SK-N-SH (cell line): ENCODE results near the gene ASCL2. TPM values are rescaled to one million over a fixed set of nuclear protein-coding genes. Genes with fewer than 3 reads are reported as not detected.

Source experiments
- CTCF ChIA-PET: fragments of 300-600, 350-600 bp; formaldehyde crosslinking; extraction: SDS; loops from one replicate; lab custom pipeline; 2021; lab: Yijun Ruan, JAX
- POLR2A ChIA-PET: fragments of 350-600 bp; sonication (Branson Sonifier 250); formaldehyde crosslinking; extraction: SDS; loops from one replicate; lab custom pipeline; 2020; ENCODE audit warnings: antibody characterized with exemption, inconsistent platforms; lab: Yijun Ruan, JAX
- DNase-seq: peaks from one replicate; pipeline ENCODE4 v3.0.0; 2012
- H2AFZ ChIP-seq: fragments of 200-600 bp; sonication (generic); 2 replicates; pipeline ENCODE4 v1.8.1; 2016; ENCODE audit warnings: antibody characterized with exemption, mild to moderate bottlenecking, low read depth
- H3F3A ChIP-seq: fragments of 200-600 bp; sonication (generic); replicated peaks from 2 replicates; pipeline ENCODE3; 2016; ENCODE audit warnings: antibody characterized with exemption, mild to moderate bottlenecking; ENCODE audit not compliant: insufficient read depth
- H3K27ac ChIP-seq, 2 experiments: fragments of 200-500 bp in 1 of 2; fragments of 200-600 bp in 1 of 2; sonication (Bioruptor generic) in 1 of 2; sonication (generic), shearing (Covaris generic) in 1 of 2; 2 replicates each; pipeline versions ENCODE4 v1.5.1 to v1.6.1; 2014 to 2016; ENCODE audit warnings: low read depth in 2 of 2, inconsistent platforms in 1 of 2, low read length in 1 of 2, mild to moderate bottlenecking in 1 of 2, mixed read lengths in 1 of 2
- H3K27me3 ChIP-seq: fragments of 200-600 bp; sonication (generic), shearing (Covaris generic); 2 replicates; pipeline ENCODE4 v1.6.1; 2016; ENCODE audit warnings: mixed run types; ENCODE audit not compliant: insufficient read depth
- H3K36me3 ChIP-seq, 2 experiments: fragments of 200-500 bp in 1 of 2; fragments of 200-600 bp in 1 of 2; sonication (Bioruptor generic) in 1 of 2; sonication (generic) in 1 of 2; replicated peaks in 1 of 2; 2 replicates each; pipeline versions ENCODE3 to v1.5.1; 2014 to 2016; ENCODE audit warnings: low read length in 1 of 2, mild to moderate bottlenecking in 1 of 2; ENCODE audit not compliant: insufficient read depth in 2 of 2, control insufficient read depth in 1 of 2
- H3K4me1 ChIP-seq, 2 experiments: fragments of 200-500 bp in 1 of 2; fragments of 200-600 bp in 1 of 2; sonication (Bioruptor generic) in 1 of 2; sonication (generic), shearing (Covaris generic) in 1 of 2; 2 replicates each; pipeline versions ENCODE4 v1.5.1 to v1.6.1; 2014 to 2016; ENCODE audit warnings: low read depth in 1 of 2, low read length in 1 of 2, mixed run types in 1 of 2; ENCODE audit not compliant: insufficient read depth in 2 of 2, control insufficient read depth in 1 of 2
- H3K4me2 ChIP-seq: fragments of 200-600 bp; sonication (generic), shearing (Covaris generic); 2 replicates; pipeline ENCODE4 v1.6.1; 2017; ENCODE audit warnings: mixed run types
- H3K4me3 ChIP-seq, 2 experiments: fragments of 200-500 bp in 1 of 2; fragments of 200-600 bp in 1 of 2; sonication (Bioruptor generic) in 1 of 2; sonication (generic), shearing (Covaris generic) in 1 of 2; 2 replicates each; pipeline versions ENCODE4 v1.5.1 to v1.8.1; 2014 to 2016; ENCODE audit warnings: low read depth in 2 of 2, inconsistent platforms in 1 of 2, low read length in 1 of 2, mild to moderate bottlenecking in 1 of 2, mixed read lengths in 1 of 2, moderate library complexity in 1 of 2
- H3K79me2 ChIP-seq: fragments of 200-600 bp; sonication (generic); 2 replicates; pipeline ENCODE4 v1.8.1; 2017; ENCODE audit warnings: mild to moderate bottlenecking; ENCODE audit not compliant: insufficient read depth
- H3K9ac ChIP-seq: fragments of 200-600 bp; sonication (generic); 2 replicates; pipeline ENCODE4 v1.6.1; 2017; ENCODE audit warnings: mixed run types
- H3K9me2 ChIP-seq: fragments of 200-600 bp; sonication (generic); 2 replicates; pipeline ENCODE4 v1.6.1; 2017; ENCODE audit warnings: mixed run types
- H3K9me3 ChIP-seq: fragments of 200-600 bp; sonication (generic); 2 replicates; pipeline ENCODE4 v1.6.1; 2017; ENCODE audit warnings: mixed run types, mild to moderate bottlenecking, moderate library complexity
- H4K20me1 ChIP-seq: fragments of 200-600 bp; sonication (generic); 2 replicates; pipeline ENCODE4 v1.6.1; 2017; ENCODE audit warnings: mild to moderate bottlenecking, mixed run types; ENCODE audit not compliant: insufficient read depth
- CHD2 ChIP-seq: fragments of 150-350 bp; IDR thresholded peaks from 2 replicates; pipeline ENCODE4 v1.6.1; 2018; ENCODE audit warnings: low read length; ENCODE audit not compliant: partially characterized antibody
- FOXJ3 ChIP-seq: sonication (generic); formaldehyde crosslinking; IDR thresholded peaks from 2 replicates; pipeline ENCODE4 v1.5.1; 2020; ENCODE audit warnings: mild to moderate bottlenecking, missing genetic modification reagents
- FOXM1 ChIP-seq: IDR thresholded peaks from 2 replicates; pipeline ENCODE4 v1.4.0; 2012; ENCODE audit warnings: low read depth, mild to moderate bottlenecking
- GABPA ChIP-seq: IDR thresholded peaks from 2 replicates; pipeline ENCODE4 v1.4.0; 2012; ENCODE audit warnings: low read depth, mild to moderate bottlenecking
- GATA2 ChIP-seq: sonication (generic); formaldehyde crosslinking; IDR thresholded peaks from 2 replicates; pipeline ENCODE4 v1.5.0; 2020; ENCODE audit warnings: mild to moderate bottlenecking, missing genetic modification reagents
- JUND ChIP-seq: IDR thresholded peaks from 2 replicates; pipeline ENCODE4 v1.4.0; 2012
- MEF2A ChIP-seq: IDR thresholded peaks from 2 replicates; pipeline ENCODE4 v1.4.0; 2012; ENCODE audit warnings: low read depth, borderline replicate concordance
- PBX3 ChIP-seq: IDR thresholded peaks from 2 replicates; pipeline ENCODE4; 2012
- POLR2AphosphoS5 ChIP-seq: IDR thresholded peaks from 2 replicates; pipeline ENCODE4 v1.6.1; 2012; ENCODE audit warnings: low read depth, low read length
- RAD21 ChIP-seq: IDR thresholded peaks from 2 replicates; pipeline ENCODE4 v1.6.1; 2012; ENCODE audit warnings: mild to moderate bottlenecking, low read length
- RCOR1 ChIP-seq: fragments of 150-350 bp; IDR thresholded peaks from 2 replicates; pipeline ENCODE4 v1.6.1; 2017; ENCODE audit warnings: antibody characterized with exemption, low read length
- REST ChIP-seq: IDR thresholded peaks from 2 replicates; pipeline ENCODE4 v1.6.1; 2012; ENCODE audit warnings: mild to moderate bottlenecking, low read depth, low read length, moderate library complexity
- RFX5 ChIP-seq: IDR thresholded peaks from 2 replicates; pipeline ENCODE4 v1.6.1; 2012; ENCODE audit warnings: mild to moderate bottlenecking, improper control_type of control experiment, low read length
- RXRA ChIP-seq: IDR thresholded peaks from 2 replicates; pipeline ENCODE4 v1.4.0; 2012; ENCODE audit warnings: low read depth, mild to moderate bottlenecking, borderline replicate concordance
- SIN3A ChIP-seq: IDR thresholded peaks from 2 replicates; pipeline ENCODE4 v1.6.1; 2012; ENCODE audit warnings: low read depth, mild to moderate bottlenecking, low read length, moderate library complexity, borderline replicate concordance
- SMC3 ChIP-seq: IDR thresholded peaks from 2 replicates; pipeline ENCODE4 v1.6.1; 2012; ENCODE audit warnings: low read depth, low read length, improper control_type of control experiment
- TCF12 ChIP-seq: IDR thresholded peaks from 2 replicates; pipeline ENCODE4 v1.4.0; 2012
- USF1 ChIP-seq: IDR thresholded peaks from 2 replicates; pipeline ENCODE4 v1.4.0; 2012; ENCODE audit warnings: low read depth, borderline replicate concordance
- ZBTB33 ChIP-seq: IDR thresholded peaks from 2 replicates; pipeline ENCODE4 v1.4.0; 2012; ENCODE audit warnings: low read depth, borderline replicate concordance
- WGBS: methylation state at CpG from one replicate; pipeline ENCODE4 v1.1.6; 2017; ENCODE audit warnings: low lambda C conversion rate; 5-methylcytosine and 5-hydroxymethylcytosine counted together
- polyA plus RNA-seq, 3 experiments: library from polyadenylated mRNA; depleted of rRNA; stranded (reverse); fragments of >200 nt; gene quantifications; 2 replicates each; pipeline ENCODE4 v1.2.3, GENCODE V29; 2012

ASCL2 gene
- polyA plus RNA-seq, 1 of the 3 experiments (the other 2 are of a cell fraction), result not detected

- Histone ChIP-seq H3K36me3 (no peaks in the 10 kb centered on the region), H3K4me1 (peaks cover under 1 to 33% of the 10 kb centered on the region in 2 experiments; a peak in 2 of 4 replicates), H3F3A (peaks cover under 1% of the 10 kb centered on the region), H3K4me2 (no peak overlapping the region), H3K9me2 (no peaks in the 10 kb centered on the region), H2AFZ (no peak overlapping the region), H3K9me3 (no peaks in the 10 kb centered on the region), H3K27ac (no peak overlapping the region), H3K27me3 (no peaks in the 10 kb centered on the region), H3K9ac (no peak overlapping the region)
- DNase-seq, result no peak
- CTCF ChIA-PET, result interaction anchor here (0.9 to 13.9 kb wide), 7 partner anchors 102 to 232 kb away, joined by 4 to 318 read pairs (median 7); no protein-coding TSS in a partner anchor
- 74% methylated on average over 17 of the region's 19 CpGs for WGBS
- no peak for TF ChIP-seq GATA2 (CRISPR knock-in tag)
- no peak for TF ChIP-seq RXRA
- no peak for TF ChIP-seq MEF2A
- TF ChIP-seq RCOR1, result no peak
- no peak for TF ChIP-seq ZBTB33
- no peak for TF ChIP-seq PBX3
- no peak for TF ChIP-seq RFX5
- no peak for TF ChIP-seq REST
- TF ChIP-seq GABPA, result no peak
- TF ChIP-seq SIN3A, result no peak
- no peak for TF ChIP-seq SMC3
- TF ChIP-seq JUND, result no peak
- no peak for TF ChIP-seq CHD2
- TF ChIP-seq FOXJ3 (CRISPR knock-in tag), result no peak
- no peak for TF ChIP-seq TCF12
- TF ChIP-seq USF1, result no peak
- TF ChIP-seq RAD21, result no peak
- no peak for TF ChIP-seq FOXM1
- no peak for TF ChIP-seq POLR2AphosphoS5
- TF ChIP-seq, all 33 proteins: peak for 0
- H3K79me2 ChIP-seq, result no peaks in the 10 kb centered on the region
- POLR2A ChIA-PET, result no interaction called here
- H4K20me1 ChIP-seq, result no peaks in the 10 kb centered on the region
- H3K4me3 ChIP-seq, result no peak overlapping the region
Measured at GRCh38 chr11:2300290-2300935, 30.0 kb upstream of the ASCL2 start.
